GM13977 (cell line): ENCODE data around the gene RAB31.
"Not testable (repeated sequence)": the region's sequence is repeated elsewhere in the genome, so short reads cannot be mapped to it uniquely, and the experiment has no call there.

Experiments
- DNase-seq: peaks from one replicate; pipeline ENCODE4 v3.0.0; 2012; ENCODE audit warnings: low spot score
- in situ Hi-C: fragments of 300-500 bp; cut with MboI; formaldehyde crosslinking; loops from one replicate; pipeline ENCODE4 v1.12.0; 2022; ENCODE audit warnings: low sequenced_read_pairs, low pct_unique_long_range_greater_than_20kb, mixed read lengths, inconsistent platforms; ENCODE audit not compliant: unreplicated experiment
- TF ChIP-seq, protein P1 (sequence below): IDR thresholded peaks from 2 replicates; pipeline ENCODE4 v1.5.1; 2012; ENCODE audit warnings: mild to moderate bottlenecking, control low read depth; ENCODE audit not compliant: insufficient read depth; ENCODE audit errors: extremely low read depth, missing control alignments

The RAB31 gene

GRCh38 chr18:9762526-9762925 is 54.4 kb downstream of the RAB31 start:
- in situ Hi-C loops, result no loop called here

DNA sequence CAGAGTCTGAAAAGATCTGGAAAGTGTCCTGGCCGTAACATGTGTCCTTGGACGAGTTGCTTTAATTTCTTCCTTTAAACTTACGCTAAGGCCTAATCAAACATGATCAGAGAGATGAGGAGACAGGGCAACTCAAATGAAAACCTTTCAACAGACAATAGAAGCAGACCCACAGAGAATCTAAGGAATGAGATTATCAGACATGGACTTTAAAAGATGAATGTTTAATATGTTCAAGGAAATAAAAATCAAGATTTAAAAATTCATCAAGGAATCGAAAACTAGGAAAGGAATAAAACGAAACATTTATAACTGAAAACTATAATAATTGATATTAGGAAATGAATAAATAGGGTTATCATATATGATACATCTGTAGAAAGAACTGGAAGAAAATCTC is 55.1 kb downstream of the RAB31 start:
- in situ Hi-C loops, result no loop called here

More at GRCh38 chr18:9762526-9762925, 54.4 kb downstream of the RAB31 start:
- TF ChIP-seq, protein P1, sequence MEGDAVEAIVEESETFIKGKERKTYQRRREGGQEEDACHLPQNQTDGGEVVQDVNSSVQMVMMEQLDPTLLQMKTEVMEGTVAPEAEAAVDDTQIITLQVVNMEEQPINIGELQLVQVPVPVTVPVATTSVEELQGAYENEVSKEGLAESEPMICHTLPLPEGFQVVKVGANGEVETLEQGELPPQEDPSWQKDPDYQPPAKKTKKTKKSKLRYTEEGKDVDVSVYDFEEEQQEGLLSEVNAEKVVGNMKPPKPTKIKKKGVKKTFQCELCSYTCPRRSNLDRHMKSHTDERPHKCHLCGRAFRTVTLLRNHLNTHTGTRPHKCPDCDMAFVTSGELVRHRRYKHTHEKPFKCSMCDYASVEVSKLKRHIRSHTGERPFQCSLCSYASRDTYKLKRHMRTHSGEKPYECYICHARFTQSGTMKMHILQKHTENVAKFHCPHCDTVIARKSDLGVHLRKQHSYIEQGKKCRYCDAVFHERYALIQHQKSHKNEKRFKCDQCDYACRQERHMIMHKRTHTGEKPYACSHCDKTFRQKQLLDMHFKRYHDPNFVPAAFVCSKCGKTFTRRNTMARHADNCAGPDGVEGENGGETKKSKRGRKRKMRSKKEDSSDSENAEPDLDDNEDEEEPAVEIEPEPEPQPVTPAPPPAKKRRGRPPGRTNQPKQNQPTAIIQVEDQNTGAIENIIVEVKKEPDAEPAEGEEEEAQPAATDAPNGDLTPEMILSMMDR, result no peak
- DNase-seq, result no peak

DNA sequence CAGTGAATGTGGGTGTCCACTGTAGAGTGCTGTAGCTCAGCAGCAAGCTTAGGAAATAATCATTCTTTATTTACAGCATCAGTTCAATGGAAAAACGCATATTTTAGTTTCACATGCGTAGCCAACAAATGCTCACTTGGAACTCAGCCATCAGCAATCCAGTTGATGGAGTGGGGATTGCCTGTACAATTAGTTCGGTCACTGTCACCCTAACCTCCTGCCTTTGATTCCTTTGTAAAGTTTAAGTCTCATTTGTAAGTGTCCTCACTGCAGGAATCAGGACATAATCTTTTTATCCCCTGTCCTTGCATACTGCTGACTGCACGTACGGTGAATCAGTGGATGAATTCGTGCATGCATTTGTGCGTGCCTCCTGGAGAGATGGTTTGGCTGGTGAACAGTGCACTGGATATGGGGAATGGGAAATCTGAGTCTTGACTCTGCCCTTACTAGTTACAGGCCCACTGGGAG is 55.9 kb downstream of the RAB31 start:
- in situ Hi-C loops, result no loop called here
- TF ChIP-seq, protein P1, result no peak
- DNase-seq, result no peak

More for the DNA sequence above, 55.1 kb downstream of the RAB31 start:
- TF ChIP-seq, protein P1, result no peak
- no peak for DNase-seq

DNA sequence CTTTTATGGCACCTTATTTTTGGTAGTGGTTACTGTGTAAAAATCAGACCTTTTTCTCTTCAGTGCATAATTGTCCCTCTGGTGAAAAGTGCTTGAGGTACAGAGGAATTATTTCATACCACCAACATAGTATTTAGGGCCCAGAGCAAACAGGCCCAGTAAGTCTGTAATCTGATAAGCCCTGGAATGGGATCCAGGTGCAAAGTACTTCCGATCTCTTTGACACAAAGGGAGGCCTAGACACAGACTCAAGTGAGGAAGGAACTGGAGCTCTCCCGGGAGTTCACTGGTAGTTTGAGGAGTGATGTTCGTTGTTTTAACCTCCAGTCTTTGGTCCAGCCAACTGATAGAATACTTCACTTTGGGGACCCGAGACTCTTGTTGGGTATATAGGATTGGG is 57.4 kb downstream of the RAB31 start:
- in situ Hi-C loops, result no loop called here
- DNase-seq, result no peak
- TF ChIP-seq, protein P1, result no peak

DNA sequence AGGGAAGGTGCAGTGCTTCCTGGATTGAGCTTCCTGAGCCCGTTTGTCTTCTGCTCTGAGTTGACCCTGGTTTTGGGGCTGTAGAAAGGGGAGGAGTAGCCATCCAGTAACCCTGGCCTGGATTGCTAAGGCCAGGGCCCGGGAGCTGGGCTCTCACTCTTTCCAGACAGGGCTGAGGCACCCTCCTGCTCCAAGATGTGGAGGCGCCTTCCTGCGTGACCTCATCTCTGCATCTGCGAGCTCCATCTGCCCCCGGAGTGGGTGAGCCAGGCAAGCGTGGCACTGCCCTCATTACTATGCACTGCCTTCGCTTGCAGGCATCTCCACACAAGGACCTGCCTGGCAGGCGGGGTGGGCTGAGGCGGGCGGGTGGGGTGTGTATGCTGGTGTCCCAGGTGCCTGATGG is 58.0 kb downstream of the RAB31 start:
- DNase-seq, result no peak
- in situ Hi-C loops, result no loop called here
- TF ChIP-seq, protein P1, result no peak

GRCh38 chr18:9766740-9767139 is 58.6 kb downstream of the RAB31 start:
- no peak for DNase-seq
- TF ChIP-seq, protein P1, result no peak
- in situ Hi-C loops, result no loop called here

- DNase-seq, in situ Hi-C loops: not testable (repeated sequence)
These were observed 60.1 kb downstream of the RAB31 start for GRCh38 chr18:9768071-9768691.

GRCh38 chr18:9770111-9770510 is 62.0 kb downstream of the RAB31 start:
- in situ Hi-C loops, DNase-seq: not testable (repeated sequence)
